ENCODE results near the gene NFATC4.

- TF ChIP-seq ELK1 (IDR thresholded peaks at IDR 0.05; ENCODE audit: borderline replicate concordance, low read depth, low read length) (no peak), CTCF (conservative IDR thresholded peaks at IDR 0.05; ENCODE audit: low read depth, low read length) (no peak), BHLHE40 (IDR thresholded peaks at IDR 0.05; ENCODE audit: low read depth, low read length) (no peak)
These were observed 42.9 kb upstream of the NFATC4 start for GRCh38 chr14:24325041-24325530.

All from IMR-90 (cell line).